ENCODE results near the gene RPS6KA3. TPM values are rescaled to one million over a fixed set of nuclear protein-coding genes. Genes with fewer than 3 reads are reported as not detected.
"Not testable (repeated sequence)": the region's sequence is repeated elsewhere in the genome, so short reads cannot be mapped to it uniquely, and the experiment has no call there.

Gene RPS6KA3
- polyA plus RNA-seq, 1 donor (not counting 4 experiments of a cell fraction or from before 2014, with no cell fraction given): 32.1 TPM

DNA sequence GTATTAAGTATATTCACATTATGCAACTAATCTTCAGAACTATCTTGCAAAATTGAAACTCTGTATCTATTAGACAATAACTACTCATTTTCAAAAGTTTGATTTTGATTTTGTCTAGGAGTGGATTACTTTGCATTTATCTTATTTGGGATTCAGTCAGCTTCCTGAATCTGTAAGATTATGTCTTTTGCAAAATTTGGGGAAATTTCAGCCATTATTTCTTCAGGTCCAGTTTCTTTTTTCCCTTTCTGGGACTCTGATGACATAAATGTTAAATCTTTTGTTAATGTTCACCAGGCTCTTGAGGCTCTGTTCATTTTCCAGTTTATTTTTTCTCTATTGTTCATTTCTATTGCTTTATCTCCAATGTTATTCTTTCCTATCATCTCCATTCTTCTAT is 15.0 kb downstream of the RPS6KA3 start:
- FAIRE-seq: no peak

DNA sequence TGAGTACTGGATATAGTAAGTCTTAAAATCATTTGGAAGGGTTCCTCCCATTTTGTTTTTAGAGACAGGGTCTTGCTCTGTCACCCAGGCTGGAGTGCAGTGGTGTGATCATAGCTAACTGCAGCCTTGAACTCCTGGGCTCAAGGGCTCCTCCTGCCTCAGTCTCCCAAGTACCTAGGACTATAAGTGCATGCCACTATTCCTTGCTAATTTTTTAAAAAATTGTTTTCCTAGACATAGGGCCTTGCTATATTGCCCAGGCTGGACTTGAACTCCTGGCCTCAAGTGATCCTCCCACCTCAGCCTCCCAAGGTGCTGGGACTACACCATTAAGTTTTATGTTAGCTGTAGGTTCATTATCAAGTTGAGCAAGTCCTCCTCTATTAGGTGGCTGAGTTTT is 16.6 kb downstream of the RPS6KA3 start:
- H3K36me3 ChIP-seq (ENCODE audit: control insufficient read depth in 2 of 2, extremely low read depth in 1 of 2, insufficient read depth in 2 of 2, low read length in 2 of 2); H3K9ac ChIP-seq (ENCODE audit: control insufficient read depth, extremely low read depth, insufficient read depth, low read length); H3K4me1 ChIP-seq (ENCODE audit: control insufficient read depth, extremely low read depth, insufficient read depth, low read length); H3K9me3 ChIP-seq (ENCODE audit: control insufficient read depth, low read depth, low read length); H3K4me3 ChIP-seq (ENCODE audit: control insufficient read depth in 2 of 3, extremely low read depth in 1 of 3, insufficient read depth in 2 of 3, low read depth in 1 of 3, low read length in 3 of 3); FAIRE-seq; dilution Hi-C loops (cut with MboI; ENCODE audit: extremely low pct_ligation_motif_present, low sequenced_read_pairs); H3K27me3 ChIP-seq (ENCODE audit: control insufficient read depth, extremely low read depth, insufficient read depth, low read length); DNase-seq (ENCODE audit: low read depth, low spot score); H3K4me2 ChIP-seq (ENCODE audit: control insufficient read depth, extremely low read depth, insufficient read depth, low read depth, low read length); H3K27ac ChIP-seq (ENCODE audit: control insufficient read depth, insufficient read depth, low read length); H2AFZ ChIP-seq (ENCODE audit: control insufficient read depth, low read length); H3K9me1 ChIP-seq (ENCODE audit: control insufficient read depth, extremely low read depth, insufficient read depth, low read length); H4K20me1 ChIP-seq (ENCODE audit: control insufficient read depth, extremely low read depth, insufficient read depth, low read length): not testable (repeated sequence)
- peaks cover 12% of the 10 kb centered on the region for H3K79me2 ChIP-seq (ENCODE audit: control insufficient read depth, insufficient read depth, low read length)

More for the DNA sequence above, 15.0 kb downstream of the RPS6KA3 start:
- Histone ChIP-seq H2AFZ (ENCODE audit: control insufficient read depth, low read length) (no peak overlapping the region), H3K27me3 (ENCODE audit: control insufficient read depth, extremely low read depth, insufficient read depth, low read length) (no peaks in the 10 kb centered on the region), H3K79me2 (ENCODE audit: control insufficient read depth, insufficient read depth, low read length) (peaks cover 10% of the 10 kb centered on the region), H3K9me1 (ENCODE audit: control insufficient read depth, extremely low read depth, insufficient read depth, low read length) (no peaks in the 10 kb centered on the region), H3K27ac (ENCODE audit: control insufficient read depth, insufficient read depth, low read length) (no peak overlapping the region), H3K9ac (ENCODE audit: control insufficient read depth, extremely low read depth, insufficient read depth, low read length) (no peak overlapping the region), H4K20me1 (ENCODE audit: control insufficient read depth, extremely low read depth, insufficient read depth, low read length) (peaks cover 9% of the 10 kb centered on the region), H3K4me2 (ENCODE audit: control insufficient read depth, extremely low read depth, insufficient read depth, low read depth, low read length) (no peak overlapping the region), H3K9me3 (ENCODE audit: control insufficient read depth, low read depth, low read length) (no peaks in the 10 kb centered on the region), H3K36me3 (ENCODE audit: control insufficient read depth in 2 of 2, extremely low read depth in 1 of 2, insufficient read depth in 2 of 2, low read length in 2 of 2) (no peaks in the 10 kb centered on the region), H3K4me3 (ENCODE audit: control insufficient read depth in 2 of 3, extremely low read depth in 1 of 3, insufficient read depth in 2 of 3, low read depth in 1 of 3, low read length in 3 of 3) (no peak overlapping the region), H3K4me1 (ENCODE audit: control insufficient read depth, extremely low read depth, insufficient read depth, low read length) (peaks cover 6% of the 10 kb centered on the region)
- no peak for DNase-seq (ENCODE audit: low read depth, low spot score)
- TF ChIP-seq, protein P1, sequence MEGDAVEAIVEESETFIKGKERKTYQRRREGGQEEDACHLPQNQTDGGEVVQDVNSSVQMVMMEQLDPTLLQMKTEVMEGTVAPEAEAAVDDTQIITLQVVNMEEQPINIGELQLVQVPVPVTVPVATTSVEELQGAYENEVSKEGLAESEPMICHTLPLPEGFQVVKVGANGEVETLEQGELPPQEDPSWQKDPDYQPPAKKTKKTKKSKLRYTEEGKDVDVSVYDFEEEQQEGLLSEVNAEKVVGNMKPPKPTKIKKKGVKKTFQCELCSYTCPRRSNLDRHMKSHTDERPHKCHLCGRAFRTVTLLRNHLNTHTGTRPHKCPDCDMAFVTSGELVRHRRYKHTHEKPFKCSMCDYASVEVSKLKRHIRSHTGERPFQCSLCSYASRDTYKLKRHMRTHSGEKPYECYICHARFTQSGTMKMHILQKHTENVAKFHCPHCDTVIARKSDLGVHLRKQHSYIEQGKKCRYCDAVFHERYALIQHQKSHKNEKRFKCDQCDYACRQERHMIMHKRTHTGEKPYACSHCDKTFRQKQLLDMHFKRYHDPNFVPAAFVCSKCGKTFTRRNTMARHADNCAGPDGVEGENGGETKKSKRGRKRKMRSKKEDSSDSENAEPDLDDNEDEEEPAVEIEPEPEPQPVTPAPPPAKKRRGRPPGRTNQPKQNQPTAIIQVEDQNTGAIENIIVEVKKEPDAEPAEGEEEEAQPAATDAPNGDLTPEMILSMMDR (optimal IDR thresholded peaks at IDR 0.05 in 1 of 3, IDR thresholded peaks at IDR 0.05 in 1 of 3, conservative IDR thresholded peaks at IDR 0.05 in 1 of 3; ENCODE audit: extremely low read depth in 1 of 3, insufficient read depth in 2 of 3, low read length in 3 of 3): no peak
- TF ChIP-seq EZH2 (IDR thresholded peaks at IDR 0.05; ENCODE audit: low read length): no peak
- dilution Hi-C loops (cut with MboI; ENCODE audit: extremely low pct_ligation_motif_present, low sequenced_read_pairs): no loop called here

DNA sequence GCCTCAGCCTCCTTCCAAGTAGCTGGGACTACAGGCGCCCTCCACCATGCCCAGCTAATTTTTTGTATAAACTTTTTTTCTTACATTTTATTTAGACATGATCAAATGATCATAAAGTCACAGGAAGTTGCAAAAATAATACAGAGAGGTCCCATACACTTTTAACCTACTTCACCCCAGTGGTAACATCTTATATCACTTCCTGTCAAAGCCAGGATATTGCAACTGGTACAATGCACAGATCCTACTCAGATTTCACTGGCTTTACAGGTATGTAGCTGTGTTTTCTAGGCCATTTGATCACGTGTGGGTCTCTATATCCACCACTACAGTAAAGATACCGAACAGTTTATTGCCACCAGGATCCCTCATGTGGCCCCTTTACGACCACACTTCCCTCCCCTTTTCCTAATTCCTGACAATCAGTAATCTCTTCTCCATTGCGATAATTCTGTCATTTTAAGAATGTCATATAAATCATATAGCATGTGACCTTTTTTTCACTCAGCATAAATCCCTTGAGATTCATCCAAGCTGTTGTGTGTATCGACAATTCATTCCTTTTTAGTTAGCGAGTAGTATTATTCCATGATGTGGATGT is 18.0 kb downstream of the RPS6KA3 start:
- Histone ChIP-seq H3K4me2 (ENCODE audit: control insufficient read depth, extremely low read depth, insufficient read depth, low read depth, low read length) (no peak overlapping the region), H3K79me2 (ENCODE audit: control insufficient read depth, insufficient read depth, low read length) (peaks cover 8% of the 10 kb centered on the region), H3K9me1 (ENCODE audit: control insufficient read depth, extremely low read depth, insufficient read depth, low read length) (no peaks in the 10 kb centered on the region), H3K27ac (ENCODE audit: control insufficient read depth, insufficient read depth, low read length) (no peak overlapping the region), H2AFZ (ENCODE audit: control insufficient read depth, low read length) (no peak overlapping the region), H3K9me3 (ENCODE audit: control insufficient read depth, low read depth, low read length) (no peaks in the 10 kb centered on the region), H3K9ac (ENCODE audit: control insufficient read depth, extremely low read depth, insufficient read depth, low read length) (no peak overlapping the region), H3K27me3 (ENCODE audit: control insufficient read depth, extremely low read depth, insufficient read depth, low read length) (no peaks in the 10 kb centered on the region), H3K36me3 (ENCODE audit: control insufficient read depth in 2 of 2, extremely low read depth in 1 of 2, insufficient read depth in 2 of 2, low read length in 2 of 2) (no peaks in the 10 kb centered on the region), H3K4me1 (ENCODE audit: control insufficient read depth, extremely low read depth, insufficient read depth, low read length) (peaks cover 6% of the 10 kb centered on the region), H3K4me3 (ENCODE audit: control insufficient read depth in 2 of 3, extremely low read depth in 1 of 3, insufficient read depth in 2 of 3, low read depth in 1 of 3, low read length in 3 of 3) (no peak overlapping the region), H4K20me1 (ENCODE audit: control insufficient read depth, extremely low read depth, insufficient read depth, low read length) (peaks cover 9% of the 10 kb centered on the region)
- no peak for DNase-seq (ENCODE audit: low read depth, low spot score)
- FAIRE-seq: no peak
- dilution Hi-C loops (cut with MboI; ENCODE audit: extremely low pct_ligation_motif_present, low sequenced_read_pairs): no loop called here
- TF ChIP-seq EZH2 (IDR thresholded peaks at IDR 0.05; ENCODE audit: low read length): no peak
- TF ChIP-seq, protein P1 (optimal IDR thresholded peaks at IDR 0.05 in 1 of 3, IDR thresholded peaks at IDR 0.05 in 1 of 3, conservative IDR thresholded peaks at IDR 0.05 in 1 of 3; ENCODE audit: extremely low read depth in 1 of 3, insufficient read depth in 2 of 3, low read length in 3 of 3): no peak

All from keratinocyte (primary cell).